ENCODE results near the gene CD79A.
A peak's percentile ranks its signal among the peaks of the same experiment; 100 is the strongest.

Gene CD79A

DNA sequence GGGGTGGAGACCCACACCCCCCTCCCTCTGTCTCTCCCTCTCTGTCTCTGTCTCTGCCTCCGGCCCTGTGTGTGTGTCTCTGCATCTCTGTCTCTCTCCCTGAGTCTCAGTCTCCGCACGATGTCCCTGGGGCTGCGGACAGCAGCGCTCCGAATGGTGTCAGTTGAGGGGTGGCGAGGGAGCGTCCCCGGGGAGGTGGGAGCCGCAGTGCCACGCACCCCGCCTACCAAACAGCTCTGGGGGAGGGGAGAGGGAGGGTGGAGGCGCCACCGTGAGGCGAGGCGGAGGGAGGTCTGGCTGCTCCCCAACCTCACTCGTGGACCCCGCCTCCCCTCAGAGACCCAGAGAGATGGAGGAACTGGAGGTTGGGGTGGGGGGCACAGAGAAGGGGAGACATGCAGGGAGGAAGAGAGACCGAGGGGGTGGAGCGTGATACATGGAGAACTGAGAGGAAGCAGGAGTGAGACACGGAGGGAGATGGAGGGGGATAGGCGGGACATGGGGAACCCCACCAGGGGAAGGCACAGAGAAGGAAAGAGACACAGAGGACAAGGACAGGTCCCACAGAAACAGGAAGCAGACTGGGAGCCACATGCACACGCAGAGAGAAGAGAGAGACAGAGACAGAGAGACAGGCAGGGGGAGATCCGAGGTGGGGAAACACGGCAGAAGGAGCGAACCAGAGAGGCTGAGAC is 44.0 kb downstream of the CD79A start:
- DNase-seq: no peak

- no peak for DNase-seq
Measured at GRCh38 chr19:41921577-41922576, 44.8 kb downstream of the CD79A start.

DNA sequence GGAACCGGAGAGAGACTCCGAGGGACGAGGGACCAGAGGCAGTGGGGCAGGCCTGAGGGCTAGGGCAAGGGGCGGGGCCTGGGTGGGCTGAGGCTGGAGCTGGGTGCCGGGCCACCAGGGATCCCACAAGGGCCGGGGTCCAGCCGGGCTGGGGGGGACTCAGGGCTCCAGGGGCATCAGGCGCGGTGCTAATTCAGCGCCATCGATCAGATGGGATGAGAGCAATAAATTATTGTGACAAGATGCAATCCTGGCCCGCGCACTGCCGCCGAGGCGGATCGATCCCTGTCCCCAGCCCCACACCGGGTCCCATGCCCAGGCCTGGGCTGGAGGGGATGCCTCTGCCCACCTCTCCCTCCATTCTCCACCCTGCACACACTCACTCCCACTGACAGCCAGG is 45.5 kb downstream of the CD79A start:
- DNase-seq: no peak

GRCh38 chr19:41923045-41923788 is 46.1 kb downstream of the CD79A start:
- no peak for DNase-seq

GRCh38 chr19:41924151-41925145 is 47.4 kb downstream of the CD79A start:
- DNase-seq: no peak

DNA sequence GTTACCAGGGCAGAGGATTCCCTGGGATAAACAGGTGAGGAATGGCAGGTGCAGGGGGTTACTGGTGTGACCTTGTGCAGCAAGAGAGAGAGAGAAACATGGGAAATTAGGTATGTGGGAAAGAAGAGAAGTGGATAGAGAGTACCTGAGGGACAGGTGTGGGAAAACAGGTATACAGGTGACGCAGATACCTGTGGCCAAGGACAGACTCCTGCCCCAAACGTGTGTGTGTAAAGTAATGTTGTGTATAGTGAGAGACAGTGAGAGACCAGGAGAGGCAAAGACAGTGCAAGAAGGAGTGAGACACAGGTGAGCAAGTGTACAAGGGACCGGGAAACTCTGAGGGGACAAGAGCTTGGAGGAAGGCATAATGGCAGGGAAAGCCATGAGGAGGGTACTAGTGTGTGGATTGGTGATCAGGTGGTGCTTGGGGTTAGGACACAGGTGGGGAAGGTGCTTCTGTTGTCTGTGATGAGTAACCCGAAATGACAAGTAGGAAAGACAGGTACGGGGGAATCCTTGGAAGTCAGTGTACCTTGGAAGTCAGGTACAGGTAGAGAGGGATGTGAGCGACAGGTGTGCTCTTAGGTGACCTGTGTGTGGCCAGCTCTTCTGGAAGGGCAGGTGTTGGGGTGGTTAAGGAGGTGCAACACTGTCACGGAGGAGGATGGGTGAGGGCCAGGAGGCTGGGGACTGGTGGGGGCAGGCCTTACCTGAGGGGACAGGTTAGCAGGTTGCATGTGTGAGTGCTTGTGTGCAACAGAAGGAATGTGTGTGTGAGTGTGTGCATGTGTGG is 48.3 kb downstream of the CD79A start:
- DNase-seq: no peak

GRCh38 chr19:41926028-41926762 is 49.1 kb downstream of the CD79A start:
- DNase-seq: no peak

- DNase-seq: no peak
Measured at GRCh38 chr19:41926763-41927496, 49.9 kb downstream of the CD79A start.

DNA sequence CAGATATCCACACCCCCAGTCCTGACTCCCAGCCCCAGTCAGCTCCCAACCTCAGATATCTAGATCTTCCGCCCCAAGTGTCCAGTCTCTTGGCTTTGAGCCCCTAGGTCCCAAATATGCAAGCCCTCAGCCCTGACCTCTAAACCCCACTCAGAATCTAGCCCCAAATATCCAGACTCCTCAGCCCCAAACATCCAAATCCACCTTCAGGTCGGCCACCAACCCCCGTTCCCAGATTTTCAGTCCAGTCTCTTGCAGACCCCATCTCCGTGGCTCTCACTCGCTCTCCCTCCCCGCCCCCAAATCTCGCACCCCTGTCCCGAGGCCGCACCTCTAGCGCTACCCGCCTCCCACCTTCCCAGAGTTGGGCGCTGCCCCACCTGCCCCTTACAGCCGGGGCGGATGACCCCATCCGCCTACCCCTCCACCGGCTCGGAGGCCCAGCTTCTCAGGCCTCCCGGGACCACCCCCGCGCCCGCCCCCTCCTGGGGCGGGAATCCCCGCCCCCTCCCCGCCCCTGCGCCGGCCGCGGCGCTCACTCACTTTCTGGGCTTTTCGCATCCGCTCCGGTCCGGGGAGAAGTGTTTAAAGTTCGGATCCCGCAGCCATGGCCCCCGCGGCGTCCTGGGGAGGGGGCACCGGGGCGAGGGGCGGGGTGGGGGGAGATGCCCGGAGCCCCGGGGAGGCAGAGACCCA is 50.6 kb downstream of the CD79A start:
- no peak for DNase-seq

DNA sequence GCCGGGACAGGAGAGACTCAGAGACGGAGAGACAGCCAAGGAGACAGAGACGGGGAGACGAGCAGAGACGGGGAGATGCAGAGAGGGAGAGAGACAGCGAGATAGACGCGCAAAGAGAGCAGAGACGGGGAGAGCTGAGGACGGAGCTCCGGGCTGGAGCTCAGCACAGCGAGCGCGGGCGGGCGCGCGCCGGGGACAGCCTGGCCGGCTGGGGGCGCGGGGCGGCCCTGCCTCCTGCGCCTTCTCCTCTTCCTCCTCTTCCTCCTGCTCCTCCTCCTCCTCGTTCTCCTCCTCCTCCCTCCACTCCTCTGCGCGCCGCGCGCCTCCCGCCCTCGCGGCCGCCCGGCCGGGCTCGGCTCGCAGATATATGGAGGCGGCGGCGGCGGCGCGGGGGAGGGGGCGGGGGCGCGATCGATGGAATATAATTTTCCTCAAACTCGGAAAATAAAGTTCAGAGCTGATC is 51.2 kb downstream of the CD79A start, which contains the start of gene ERFL:
TSS of gene ERFL (minus strand) at position 229 of the 463 bp plus-strand sequence. CDS start 15,530 bp downstream, outside the sequence.
- no peak for DNase-seq

DNA sequence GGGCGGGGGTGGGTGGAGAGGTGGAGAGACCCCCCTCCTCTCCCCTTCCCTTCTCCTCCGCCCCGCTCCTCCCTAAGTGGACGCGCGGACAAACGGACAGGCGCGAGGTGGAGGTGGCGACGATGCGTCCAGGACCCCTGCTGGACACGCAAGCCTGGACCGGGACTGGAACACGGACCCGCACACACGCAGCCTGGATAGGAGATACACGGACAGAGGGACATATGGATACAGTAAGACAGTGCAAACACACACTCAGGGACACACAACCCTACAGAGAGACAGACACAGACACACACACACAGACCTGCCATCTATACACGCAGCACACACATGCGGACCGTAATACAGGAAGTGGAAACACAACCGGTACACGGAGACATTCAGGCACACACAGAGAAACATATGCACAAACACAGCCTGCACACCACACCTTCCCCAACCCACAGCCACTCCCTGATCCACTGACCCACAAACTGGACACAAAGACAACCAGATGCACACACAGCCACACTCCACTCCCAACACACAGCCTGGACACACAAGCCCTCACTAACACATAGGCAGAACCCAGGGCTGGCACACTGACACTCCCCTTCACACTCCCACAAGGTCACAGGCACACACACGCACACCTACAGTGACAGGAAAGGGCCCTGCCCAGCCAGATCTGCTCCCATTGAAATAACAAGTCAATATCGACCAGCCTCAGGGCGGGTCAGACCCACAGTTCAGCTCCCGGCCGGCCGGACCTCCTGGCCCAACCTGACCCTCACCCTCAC is 51.9 kb downstream of the CD79A start:
- peak; percentile 55 for DNase-seq

DNA sequence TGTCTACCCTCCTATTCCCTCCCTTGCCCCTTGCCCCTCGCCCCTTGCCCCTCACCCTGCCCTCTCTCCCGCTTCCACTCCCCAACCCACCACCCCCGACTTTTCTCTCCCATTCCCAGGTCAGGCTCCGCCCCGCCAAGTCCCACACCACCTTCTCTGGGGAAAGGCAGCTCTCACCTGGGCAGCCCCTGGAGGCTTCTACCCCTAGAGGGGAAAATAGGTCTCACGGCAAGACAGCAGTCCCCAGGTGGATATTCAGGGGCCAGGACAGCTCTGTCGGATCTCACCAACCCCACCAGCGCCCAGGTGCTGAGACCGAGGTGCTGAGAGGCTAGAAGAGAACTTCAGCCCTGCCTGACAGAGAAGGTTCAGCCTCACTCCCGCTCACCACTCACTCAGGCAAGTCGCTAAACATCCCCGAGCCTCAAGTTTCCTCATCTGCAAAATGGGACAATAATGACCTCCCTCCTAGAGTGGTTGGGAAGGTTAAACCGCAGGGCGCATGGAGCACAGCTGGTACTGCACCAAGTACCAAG is 52.5 kb downstream of the CD79A start:
- no peak for DNase-seq

GRCh38 chr19:41930322-41930722 is 53.2 kb downstream of the CD79A start:
- no peak for DNase-seq
